ENCODE measurements around the gene RNH1.

RNH1 gene

GRCh38 chr11:490930-491260 is 16.1 kb downstream of the RNH1 start:
- no peak overlapping the region for H3K9ac ChIP-seq (ENCODE audit: low read depth, low read length)
- no peaks in the 10 kb centered on the region for H3K9me3 ChIP-seq (ENCODE audit: control insufficient read depth, insufficient read depth, low read length)
- no peaks in the 10 kb centered on the region; the same call in 1 of the 2 replicates for H3K36me3 ChIP-seq (ENCODE audit: insufficient read depth, low read length)
- H3K4me1 ChIP-seq (ENCODE audit: insufficient read depth, low read length): no peaks in the 10 kb centered on the region

- Histone ChIP-seq H3K9me3 (ENCODE audit: control insufficient read depth, insufficient read depth, low read length) (no peaks in the 10 kb centered on the region), H3K9ac (ENCODE audit: low read depth, low read length) (no peak overlapping the region), H3K36me3 (ENCODE audit: insufficient read depth, low read length) (no peaks in the 10 kb centered on the region; the same call in 1 of the 2 replicates), H3K4me1 (ENCODE audit: insufficient read depth, low read length) (no peaks in the 10 kb centered on the region)
These were observed 16.7 kb downstream of the RNH1 start for GRCh38 chr11:490186-490929.

GRCh38 chr11:489610-490185 is 17.3 kb downstream of the RNH1 start:
- Histone ChIP-seq H3K9me3 (ENCODE audit: control insufficient read depth, insufficient read depth, low read length) (no peaks in the 10 kb centered on the region), H3K9ac (ENCODE audit: low read depth, low read length) (no peak overlapping the region), H3K4me1 (ENCODE audit: insufficient read depth, low read length) (no peaks in the 10 kb centered on the region), H3K36me3 (ENCODE audit: insufficient read depth, low read length) (no peaks in the 10 kb centered on the region; the same call in 1 of the 2 replicates)

GRCh38 chr11:488992-489391 is 18.1 kb downstream of the RNH1 start:
- Histone ChIP-seq H3K9me3 (ENCODE audit: control insufficient read depth, insufficient read depth, low read length) (no peaks in the 10 kb centered on the region), H3K4me1 (ENCODE audit: insufficient read depth, low read length) (no peaks in the 10 kb centered on the region), H3K9ac (ENCODE audit: low read depth, low read length) (no peak overlapping the region), H3K36me3 (ENCODE audit: insufficient read depth, low read length) (no peaks in the 10 kb centered on the region; the same call in 1 of the 2 replicates)

GRCh38 chr11:488579-488978 is 18.5 kb downstream of the RNH1 start:
- Histone ChIP-seq H3K9me3 (ENCODE audit: control insufficient read depth, insufficient read depth, low read length) (no peaks in the 10 kb centered on the region), H3K9ac (ENCODE audit: low read depth, low read length) (no peak overlapping the region), H3K36me3 (ENCODE audit: insufficient read depth, low read length) (no peaks in the 10 kb centered on the region; the same call in 1 of the 2 replicates), H3K4me1 (ENCODE audit: insufficient read depth, low read length) (no peaks in the 10 kb centered on the region)

- Histone ChIP-seq H3K36me3 (ENCODE audit: insufficient read depth, low read length) (no peaks in the 10 kb centered on the region; the same call in 1 of the 2 replicates), H3K9ac (ENCODE audit: low read depth, low read length) (no peak overlapping the region), H3K4me1 (ENCODE audit: insufficient read depth, low read length) (no peaks in the 10 kb centered on the region), H3K9me3 (ENCODE audit: control insufficient read depth, insufficient read depth, low read length) (no peaks in the 10 kb centered on the region)
These were observed 19.0 kb downstream of the RNH1 start for GRCh38 chr11:488062-488461.

- no peaks in the 10 kb centered on the region; the same call in 1 of the 2 replicates for H3K36me3 ChIP-seq (ENCODE audit: insufficient read depth, low read length)
- H3K4me1 ChIP-seq (ENCODE audit: insufficient read depth, low read length): no peaks in the 10 kb centered on the region
- H3K9me3 ChIP-seq (ENCODE audit: control insufficient read depth, insufficient read depth, low read length): no peaks in the 10 kb centered on the region
- no peak overlapping the region for H3K9ac ChIP-seq (ENCODE audit: low read depth, low read length)
These were observed 19.4 kb downstream of the RNH1 start for GRCh38 chr11:487571-488021.

- H3K36me3 ChIP-seq (ENCODE audit: insufficient read depth, low read length): no peaks in the 10 kb centered on the region; the same call in 1 of the 2 replicates
- no peaks in the 10 kb centered on the region for H3K4me1 ChIP-seq (ENCODE audit: insufficient read depth, low read length)
- no peak overlapping the region for H3K9ac ChIP-seq (ENCODE audit: low read depth, low read length)
- no peaks in the 10 kb centered on the region for H3K9me3 ChIP-seq (ENCODE audit: control insufficient read depth, insufficient read depth, low read length)
These were observed 20.9 kb downstream of the RNH1 start for GRCh38 chr11:486189-486588.

GRCh38 chr11:484616-485015 is 22.4 kb downstream of the RNH1 start:
- Histone ChIP-seq H3K9ac (ENCODE audit: low read depth, low read length) (no peak overlapping the region), H3K4me1 (ENCODE audit: insufficient read depth, low read length) (no peaks in the 10 kb centered on the region), H3K9me3 (ENCODE audit: control insufficient read depth, insufficient read depth, low read length) (no peaks in the 10 kb centered on the region), H3K36me3 (ENCODE audit: insufficient read depth, low read length) (no peaks in the 10 kb centered on the region)

GRCh38 chr11:479311-479710 is 27.7 kb downstream of the RNH1 start:
- Histone ChIP-seq H3K4me1 (ENCODE audit: insufficient read depth, low read length) (no peaks in the 10 kb centered on the region), H3K9me3 (ENCODE audit: control insufficient read depth, insufficient read depth, low read length) (no peaks in the 10 kb centered on the region), H3K9ac (ENCODE audit: low read depth, low read length) (no peak overlapping the region), H3K36me3 (ENCODE audit: insufficient read depth, low read length) (no peaks in the 10 kb centered on the region)

- Histone ChIP-seq H3K36me3 (ENCODE audit: insufficient read depth, low read length) (no peaks in the 10 kb centered on the region), H3K4me1 (ENCODE audit: insufficient read depth, low read length) (no peaks in the 10 kb centered on the region), H3K9me3 (ENCODE audit: control insufficient read depth, insufficient read depth, low read length) (no peaks in the 10 kb centered on the region), H3K9ac (ENCODE audit: low read depth, low read length) (no peak overlapping the region)
These were observed 29.9 kb downstream of the RNH1 start for GRCh38 chr11:477052-477715.

GRCh38 chr11:476416-476815 is 30.6 kb downstream of the RNH1 start:
- H3K9me3 ChIP-seq (ENCODE audit: control insufficient read depth, insufficient read depth, low read length): no peaks in the 10 kb centered on the region
- H3K9ac ChIP-seq (ENCODE audit: low read depth, low read length): no peak overlapping the region
- no peaks in the 10 kb centered on the region for H3K4me1 ChIP-seq (ENCODE audit: insufficient read depth, low read length)
- no peaks in the 10 kb centered on the region for H3K36me3 ChIP-seq (ENCODE audit: insufficient read depth, low read length)

GRCh38 chr11:475941-476340 is 31.1 kb downstream of the RNH1 start:
- Histone ChIP-seq H3K36me3 (ENCODE audit: insufficient read depth, low read length) (no peaks in the 10 kb centered on the region), H3K4me1 (ENCODE audit: insufficient read depth, low read length) (no peaks in the 10 kb centered on the region), H3K9ac (ENCODE audit: low read depth, low read length) (no peak overlapping the region), H3K9me3 (ENCODE audit: control insufficient read depth, insufficient read depth, low read length) (no peaks in the 10 kb centered on the region)

GRCh38 chr11:474914-475506 is 32.0 kb downstream of the RNH1 start:
- Histone ChIP-seq H3K9ac (ENCODE audit: low read depth, low read length) (no peak overlapping the region), H3K4me1 (ENCODE audit: insufficient read depth, low read length) (no peaks in the 10 kb centered on the region; the same call in 1 of the 2 replicates), H3K36me3 (ENCODE audit: insufficient read depth, low read length) (no peaks in the 10 kb centered on the region), H3K9me3 (ENCODE audit: control insufficient read depth, insufficient read depth, low read length) (no peaks in the 10 kb centered on the region)
